VCaP (cell line): ENCODE results near the gene RRP1.

Experiments used
- H3K27ac ChIP-seq: fragments of 450-650 bp; 2 replicates; pipeline ENCODE4 v1.5.1; 2017
- CTCF ChIP-seq: fragments of 450-650 bp; conservative IDR thresholded peaks from 2 replicates; pipeline ENCODE4 v1.5.1; 2017; ENCODE audit warnings: mild to moderate bottlenecking, moderate library complexity

Gene RRP1

GRCh38 chr21:43753439-43753799 is 36.0 kb upstream of the RRP1 start:
- TF ChIP-seq CTCF = no peak
- no peak overlapping the region for H3K27ac ChIP-seq

DNA sequence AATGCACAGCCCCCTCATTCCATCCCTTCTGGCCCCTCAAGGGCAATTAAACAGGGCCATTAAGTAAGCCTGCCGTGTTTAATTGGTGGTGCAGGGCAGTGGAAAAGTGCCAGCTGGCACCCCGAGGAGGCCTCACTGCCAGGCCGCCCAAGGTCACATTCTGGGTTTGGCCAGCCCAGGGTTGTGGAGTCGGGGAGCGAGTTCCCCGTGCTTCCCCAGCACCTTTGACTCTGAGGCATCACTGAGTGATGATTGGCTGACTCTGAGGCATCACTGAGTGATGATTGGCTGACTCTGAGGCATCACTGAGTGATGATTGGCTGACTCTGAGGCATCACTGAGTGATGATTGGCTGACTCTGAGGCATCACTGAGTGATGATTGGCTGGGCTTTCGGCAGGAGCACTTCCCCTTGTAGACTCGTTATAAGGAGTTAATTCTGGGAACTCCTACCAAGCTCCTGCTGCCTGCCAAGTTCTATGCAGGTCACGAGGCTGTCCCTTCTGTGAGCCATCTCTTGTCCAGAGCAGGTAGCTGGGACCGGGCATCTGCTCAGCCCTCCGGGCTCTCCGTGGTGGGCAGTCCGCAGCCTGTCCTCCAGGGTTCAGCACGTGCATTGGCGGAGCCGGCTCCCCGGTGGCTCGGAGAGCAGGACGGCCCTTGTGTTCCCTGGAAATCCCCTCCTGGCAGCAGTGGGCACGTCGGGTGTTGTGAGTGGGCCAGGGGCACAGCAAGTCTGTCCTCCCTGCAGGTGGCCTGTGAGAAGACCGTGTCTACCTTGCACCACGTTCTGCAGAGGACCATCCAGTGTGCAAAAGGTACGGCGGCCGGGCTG is 34.2 kb upstream of the RRP1 start:
- no peak for TF ChIP-seq CTCF
- H3K27ac ChIP-seq = no peak overlapping the region

GRCh38 chr21:43755820-43756594 is 33.4 kb upstream of the RRP1 start:
- TF ChIP-seq CTCF = no peak
- no peak overlapping the region for H3K27ac ChIP-seq

DNA sequence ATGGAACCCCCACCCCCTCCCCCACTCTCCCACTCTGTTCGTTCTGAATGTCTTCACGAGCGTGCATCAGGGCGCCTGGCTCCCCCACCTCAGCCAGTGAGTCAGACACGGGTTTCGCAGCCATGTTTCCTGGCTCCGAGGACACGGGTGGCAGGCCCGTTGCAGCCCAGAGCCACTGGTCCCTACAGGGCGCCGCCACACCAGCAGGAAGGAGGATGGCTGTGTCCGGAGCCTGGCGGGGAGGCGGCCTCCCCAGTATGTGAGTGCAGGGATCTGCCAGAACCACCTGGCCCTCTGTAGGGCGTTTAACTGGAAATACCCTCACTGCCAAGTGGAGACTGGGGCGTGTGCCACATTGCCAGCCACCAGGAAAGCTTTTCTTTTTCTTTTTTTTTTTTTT is 31.8 kb upstream of the RRP1 start:
- H3K27ac ChIP-seq = peak overlapping the region; percentile 20; the same call in 1 of the 2 replicates
- no peak for TF ChIP-seq CTCF

- TF ChIP-seq CTCF = no peak
- H3K27ac ChIP-seq = peak overlapping the region; percentile 20; the same call in 1 of the 2 replicates
Measured at GRCh38 chr21:43758111-43758641, 31.2 kb upstream of the RRP1 start.

DNA sequence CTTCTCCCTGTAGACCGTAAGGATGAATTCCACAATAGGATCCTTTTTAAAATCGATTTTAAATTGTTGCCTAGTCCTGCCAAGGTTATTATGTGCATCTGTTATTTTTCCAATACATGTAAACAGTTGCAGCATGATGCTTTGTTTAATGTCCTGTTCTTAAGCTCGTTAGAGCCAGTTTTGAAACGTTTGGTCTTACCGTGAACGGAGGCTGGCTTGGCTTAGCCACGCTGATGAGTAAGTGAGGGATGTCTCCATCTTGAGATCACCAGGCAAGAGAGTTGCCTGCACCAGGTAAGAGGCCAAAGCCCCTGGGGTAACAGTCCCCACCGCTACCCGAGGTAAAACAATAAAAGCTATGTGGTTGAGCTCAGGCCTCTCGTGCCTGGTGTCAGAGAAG is 30.6 kb upstream of the RRP1 start:
- H3K27ac ChIP-seq = peak overlapping the region; percentile 20; the same call in 1 of the 2 replicates
- TF ChIP-seq CTCF = no peak

DNA sequence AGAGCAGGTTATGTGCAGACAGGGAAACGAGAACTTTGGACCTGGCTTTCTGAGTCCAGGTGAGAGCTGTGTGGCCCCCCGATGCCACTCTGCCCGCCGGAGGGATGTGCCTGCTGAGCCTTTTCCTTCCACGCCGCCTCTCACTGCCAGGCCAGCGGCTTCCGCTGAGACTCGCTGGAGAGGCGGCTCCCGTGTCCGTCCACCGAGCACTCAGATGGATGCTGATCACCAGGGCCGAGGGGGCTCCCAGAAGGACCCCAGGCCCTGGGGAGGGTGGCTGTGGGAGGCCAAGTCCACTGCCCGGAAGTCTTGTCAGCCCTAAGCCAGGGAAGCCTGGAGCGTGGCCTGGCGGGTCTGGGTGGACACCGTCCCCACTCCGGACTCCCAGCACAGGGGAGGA is 29.7 kb upstream of the RRP1 start:
- no peak for TF ChIP-seq CTCF
- H3K27ac ChIP-seq = no peak overlapping the region
